ENCODE measurements around the gene IRF2BP2. TPM values are rescaled to one million over a fixed set of nuclear protein-coding genes. Genes with fewer than 3 reads are reported as not detected.

IRF2BP2 gene
- total RNA-seq, 2 donors from 2014 or later: 82.7 to 83.3 TPM

- intact Hi-C loops (cut with DNase I): no loop called here
- peaks cover 5% of the 10 kb centered on the region for H3K4me1 ChIP-seq
Measured at GRCh38 chr1:234584420-234584805, 25.6 kb downstream of the IRF2BP2 start.

GRCh38 chr1:234583755-234584419, 26.1 kb downstream of the IRF2BP2 start:
- no peaks in the 10 kb centered on the region for H3K9me3 ChIP-seq
- ATAC-seq (peak; percentile 9), DNase-seq (peak in 2 of 4 donors; percentile 39 to 40)
- TF ChIP-seq POLR2A (IDR thresholded peaks at IDR 0.05): no peak
- 61 to 66% methylated on average over 9 of the region's 9 CpGs for WGBS, 2 donors
- no peaks in the 10 kb centered on the region for H3K36me3 ChIP-seq (replicated peaks in 1 of 2; ENCODE audit: insufficient read depth in 1 of 2, low read depth in 2 of 2)
- H3K27me3 ChIP-seq: no peaks in the 10 kb centered on the region
- peaks cover 5% of the 10 kb centered on the region for H3K4me1 ChIP-seq
- H3K4me3 ChIP-seq: no peak overlapping the region
- intact Hi-C loops (cut with DNase I): no loop called here
- H3K27ac ChIP-seq: peak overlapping the region in 1 of 4 donors; percentile 27

More at GRCh38 chr1:234584420-234584805, 25.6 kb downstream of the IRF2BP2 start:
- TF ChIP-seq CTCF (IDR thresholded peaks at IDR 0.05) (no peak), POLR2A (IDR thresholded peaks at IDR 0.05) (no peak)
- H3K27ac ChIP-seq: peak overlapping the region in 1 of 4 donors; percentile 27
- WGBS, 2 donors: 73 to 81% methylated on average over 6 of the region's 6 CpGs
- no peaks in the 10 kb centered on the region for H3K27me3 ChIP-seq
- no peaks in the 10 kb centered on the region for H3K36me3 ChIP-seq (replicated peaks in 1 of 2; ENCODE audit: insufficient read depth in 1 of 2, low read depth in 2 of 2)
- no peaks in the 10 kb centered on the region for H3K9me3 ChIP-seq
- ATAC-seq (no peak), DNase-seq (no peak)
- H3K4me3 ChIP-seq: no peak overlapping the region

- H3K36me3 ChIP-seq (replicated peaks in 1 of 2; ENCODE audit: insufficient read depth in 1 of 2, low read depth in 2 of 2): no peaks in the 10 kb centered on the region
- peaks cover 11% of the 10 kb centered on the region for H3K4me1 ChIP-seq
- H3K4me3 ChIP-seq: no peak overlapping the region
- DNase-seq (no peak), ATAC-seq (no peak)
- H3K27me3 ChIP-seq: no peaks in the 10 kb centered on the region
- no peak overlapping the region for H3K27ac ChIP-seq
- no peak for TF ChIP-seq POLR2A (IDR thresholded peaks at IDR 0.05)
- no peak for TF ChIP-seq CTCF (IDR thresholded peaks at IDR 0.05)
- 90 to 91% methylated on average over 9 of the region's 9 CpGs for WGBS, 2 donors
- intact Hi-C loops (cut with DNase I): no loop called here
- no peaks in the 10 kb centered on the region for H3K9me3 ChIP-seq
Measured at GRCh38 chr1:234582681-234583301, 27.2 kb downstream of the IRF2BP2 start.

GRCh38 chr1:234582186-234582585, 27.8 kb downstream of the IRF2BP2 start:
- Histone ChIP-seq H3K27me3 (no peaks in the 10 kb centered on the region), H3K9me3 (no peaks in the 10 kb centered on the region), H3K27ac (no peak overlapping the region), H3K4me3 (no peak overlapping the region), H3K36me3 (replicated peaks in 1 of 2; ENCODE audit: insufficient read depth in 1 of 2, low read depth in 2 of 2) (no peaks in the 10 kb centered on the region), H3K4me1 (peaks cover 11% of the 10 kb centered on the region)
- 79 to 94% methylated on average over 7 to 8 of the region's 8 CpGs for whole genome bisulfite sequencing, 2 donors
- ATAC-seq (no peak), DNase-seq (no peak)
- TF ChIP-seq CTCF (IDR thresholded peaks at IDR 0.05): no peak
- no peak for TF ChIP-seq POLR2A (IDR thresholded peaks at IDR 0.05)
- intact Hi-C loops (cut with DNase I): no loop called here

- 84% methylated on average over 7 of the region's 7 CpGs for WGBS, 2 donors
- no peak for TF ChIP-seq POLR2A (IDR thresholded peaks at IDR 0.05)
- TF ChIP-seq CTCF (IDR thresholded peaks at IDR 0.05): no peak
- Histone ChIP-seq H3K36me3 (replicated peaks in 1 of 2; ENCODE audit: insufficient read depth in 1 of 2, low read depth in 2 of 2) (no peaks in the 10 kb centered on the region), H3K4me1 (peaks cover 11% of the 10 kb centered on the region), H3K27ac (no peak overlapping the region), H3K4me3 (no peak overlapping the region), H3K9me3 (no peaks in the 10 kb centered on the region), H3K27me3 (no peaks in the 10 kb centered on the region)
- ATAC-seq: no peak
- intact Hi-C loops (cut with DNase I): no loop called here
- no peak for DNase-seq
Measured at GRCh38 chr1:234581063-234581714, 28.8 kb downstream of the IRF2BP2 start.
